GM10248 (cell line): ENCODE data around the gene FAM180A.

ENCODE experiments used
- CTCF ChIA-PET: fragments of 300-600 bp; sonication (Branson Sonifier 250); formaldehyde crosslinking; extraction: SDS; loops from one replicate; lab custom pipeline; 2021; ENCODE audit warnings: antibody characterized with exemption; lab: Yijun Ruan, JAX
- POLR2A ChIA-PET: fragments of 350-650 bp; sonication (Branson Sonifier 250); formaldehyde crosslinking; extraction: SDS; loops from one replicate; lab custom pipeline; 2020; ENCODE audit warnings: antibody characterized with exemption; lab: Yijun Ruan, JAX
- DNase-seq: peaks from one replicate; pipeline ENCODE4 v3.0.0; 2012; ENCODE audit errors: extremely low spot score
- CTCF ChIP-seq: IDR thresholded peaks from 2 replicates; pipeline ENCODE4 v1.5.1; 2012; ENCODE audit warnings: mild to moderate bottlenecking, low read depth; ENCODE audit errors: extremely low read depth, missing control alignments, control extremely low read depth

FAM180A gene

GRCh38 chr7:135773464-135773863, 24.9 kb upstream of the FAM180A start:
- POLR2A ChIA-PET: no interaction called here
- DNase-seq: no peak
- CTCF ChIA-PET: interaction anchor here (1.2 to 1.3 kb wide), 2 partner anchors 16 to 21 kb away, joined by 3 read pairs; no protein-coding TSS in a partner anchor
- no peak for TF ChIP-seq CTCF

DNA sequence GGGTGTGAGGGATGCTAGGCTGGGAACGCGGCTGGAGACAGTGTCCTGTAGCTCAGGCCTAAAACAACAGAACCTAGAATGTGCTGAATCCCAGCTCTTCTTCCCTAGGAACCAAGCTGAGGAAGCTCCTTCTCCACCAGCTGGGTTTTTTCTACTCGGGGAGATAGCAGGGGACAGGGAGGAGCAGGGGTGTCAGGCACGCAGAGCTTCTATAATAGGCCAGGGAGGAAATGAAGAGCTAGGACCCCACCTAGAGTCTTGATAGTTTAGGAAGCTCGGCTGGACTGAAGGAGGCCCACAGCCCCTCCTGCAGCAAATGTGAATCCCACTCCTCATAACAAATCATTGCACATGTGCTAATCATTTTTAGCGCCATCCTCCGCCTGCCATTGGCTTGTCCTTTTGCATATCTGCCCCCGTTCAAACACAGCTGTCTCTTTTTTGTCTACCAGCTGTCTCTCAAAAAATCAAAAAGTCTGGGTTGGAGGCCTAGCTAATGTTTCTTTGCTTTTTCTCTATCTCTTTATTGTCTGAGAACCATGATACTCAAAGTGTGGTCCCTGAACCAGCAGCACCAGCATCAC, 24.1 kb upstream of the FAM180A start:
- TF ChIP-seq CTCF: no peak
- no peak for DNase-seq
- ChIA-PET POLR2A (no interaction called here), CTCF (interaction anchor here (1.3 kb wide), 1 partner anchor 17 kb away, joined by 3 read pairs; no protein-coding TSS in a partner anchor)

DNA sequence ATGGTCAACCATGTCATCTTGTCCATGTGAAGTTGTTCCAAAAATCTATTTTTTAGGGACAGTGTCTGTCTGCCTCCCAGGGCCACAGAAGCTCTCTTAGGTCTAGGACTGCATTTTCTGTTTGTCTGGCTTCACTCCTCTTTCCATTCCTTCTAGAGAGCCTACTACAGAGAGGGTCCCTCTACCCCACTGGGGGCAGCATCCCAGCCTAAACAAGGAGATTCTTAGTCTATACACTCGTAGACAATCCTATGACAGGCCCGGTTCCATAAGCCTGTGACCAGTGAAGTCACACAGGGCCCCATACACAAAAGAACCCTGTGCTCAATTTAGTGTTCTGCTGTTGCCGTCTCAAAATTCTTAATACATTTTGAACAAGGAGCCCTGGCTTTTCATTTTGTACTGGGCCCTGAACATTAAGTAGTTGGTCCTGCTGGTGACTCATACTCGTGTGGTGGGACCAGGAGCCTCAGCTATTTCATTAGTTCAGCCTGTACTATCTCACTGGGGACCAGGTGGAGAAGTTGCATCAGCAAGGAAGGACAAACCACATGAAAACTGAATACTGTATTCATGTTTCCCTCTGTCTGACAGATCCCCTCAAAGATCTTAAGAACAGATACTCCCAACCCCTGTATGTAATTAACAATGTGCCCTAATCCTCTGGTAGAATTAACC, 23.5 kb upstream of the FAM180A start:
- ChIA-PET POLR2A (no interaction called here), CTCF (no interaction called here)

DNA sequence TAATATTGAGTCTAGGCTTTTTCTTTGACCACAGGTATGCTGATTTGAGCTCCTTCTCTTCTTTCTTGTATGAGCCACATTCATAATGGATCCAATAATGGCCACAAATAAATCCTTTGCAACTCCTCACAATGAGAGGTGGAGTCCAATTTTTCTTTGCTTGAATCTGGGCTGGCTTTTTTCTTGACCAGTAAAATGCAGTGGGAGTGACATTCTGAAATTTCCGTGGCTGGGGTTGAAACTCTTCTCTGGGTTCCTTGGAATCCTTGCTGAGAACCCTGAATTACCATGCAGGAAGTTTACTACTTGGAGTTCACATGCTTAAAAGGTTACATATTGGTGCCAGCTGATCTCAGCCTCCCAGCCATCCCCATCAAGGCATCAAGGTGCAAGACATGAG, 22.4 kb upstream of the FAM180A start:
- ChIA-PET CTCF (interaction anchor here (1.5 kb wide), 1 partner anchor 497 kb away, joined by 3 read pairs; no protein-coding TSS in a partner anchor), POLR2A (no interaction called here)
- no peak for DNase-seq
- no peak for TF ChIP-seq CTCF

More for the DNA sequence above, 23.5 kb upstream of the FAM180A start:
- no peak for TF ChIP-seq CTCF
- no peak for DNase-seq

DNA sequence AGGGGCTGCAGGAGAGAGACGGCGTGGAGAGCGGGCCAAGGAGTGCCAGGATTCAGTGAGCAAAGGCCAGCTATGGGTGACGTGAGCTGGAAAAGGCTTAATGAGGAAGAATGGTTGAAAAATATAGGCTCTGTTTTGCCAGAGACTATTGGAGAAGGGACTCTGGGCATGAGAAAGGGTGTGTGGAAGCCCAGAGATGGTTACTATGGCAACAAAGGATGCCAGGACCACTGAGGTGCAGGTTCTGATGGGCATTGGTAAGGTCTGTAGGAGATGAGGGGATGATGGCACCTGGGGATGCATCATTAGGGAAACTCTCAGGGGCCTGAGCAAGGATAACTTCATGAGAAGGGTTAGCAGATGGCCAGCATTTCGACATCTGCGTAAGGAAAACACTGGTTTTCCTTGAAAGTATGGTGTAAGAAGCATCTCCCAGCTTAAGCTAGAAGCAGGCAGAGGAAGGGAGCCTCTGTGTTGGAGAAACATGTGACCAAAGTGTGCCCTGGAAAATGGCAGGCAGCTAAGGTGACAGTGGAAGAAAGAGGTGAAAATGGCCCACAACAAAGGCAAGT, 21.6 kb upstream of the FAM180A start:
- TF ChIP-seq CTCF: no peak
- CTCF ChIA-PET: interaction anchor here (1.5 kb wide), 1 partner anchor 496 kb away, joined by 3 read pairs; no protein-coding TSS in a partner anchor
- POLR2A ChIA-PET: no interaction called here
- DNase-seq: no peak

DNA sequence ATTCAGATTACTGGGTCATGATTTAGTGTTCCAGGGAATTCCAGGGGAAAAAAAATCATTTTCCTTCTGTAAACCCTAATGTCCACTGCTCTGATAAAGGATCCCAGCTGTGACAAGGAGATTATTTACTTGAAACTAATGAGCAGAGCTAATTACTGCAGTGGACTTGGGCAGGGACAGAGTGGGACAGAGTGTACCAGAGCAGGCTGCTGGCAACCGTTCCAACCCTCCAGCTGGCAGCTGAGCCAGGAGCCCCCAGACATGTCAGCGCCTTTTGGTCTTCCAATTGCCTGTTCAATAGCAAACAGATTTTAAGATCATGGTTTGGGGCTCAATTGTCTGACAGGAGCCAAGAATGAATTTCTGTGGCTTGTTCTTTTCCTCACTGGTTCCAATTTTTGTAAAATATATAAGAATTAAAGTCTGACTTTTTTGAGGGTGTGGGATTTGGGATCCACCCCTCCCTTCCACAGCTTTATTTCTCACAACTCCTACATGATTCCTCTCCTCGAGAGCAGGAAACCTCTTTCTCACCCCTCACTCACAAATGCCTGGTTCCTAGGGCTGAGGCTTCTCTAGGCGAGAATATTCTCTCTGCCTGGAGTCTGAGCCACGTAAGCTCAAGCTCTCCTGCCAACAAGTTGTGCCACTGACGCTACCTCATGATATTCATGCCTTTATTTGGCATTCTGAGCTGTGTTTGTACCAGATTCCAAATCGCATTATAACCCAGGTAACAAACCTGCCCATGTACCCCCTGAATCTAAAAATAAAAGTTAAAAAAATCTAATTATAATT, 20.6 kb upstream of the FAM180A start:
- POLR2A ChIA-PET: no interaction called here
- no peak for DNase-seq
- TF ChIP-seq CTCF: no peak
- CTCF ChIA-PET: interaction anchor here (1.5 kb wide), 2 partner anchors 58 to 107 kb away, joined by 3 to 4 read pairs; partner anchors contain the start of gene STMP1
